ENCODE results near the gene ALPG.

ALPG gene

GRCh38 chr2:232454630-232455029, 48.0 kb downstream of the ALPG start:
- DNase-seq: peak; percentile 8
- H3K36me3 Mint-ChIP-seq: no peaks in the 10 kb centered on the region
- peaks cover 55% of the 10 kb centered on the region for H3K27me3 Mint-ChIP-seq
- no peaks in the 10 kb centered on the region for H3K9me3 Mint-ChIP-seq
- no peak overlapping the region for H3K4me3 Mint-ChIP-seq
- H3K27ac Mint-ChIP-seq: no peak overlapping the region
- CTCF ChIA-PET: no interaction called here
- no peaks in the 10 kb centered on the region for H3K4me1 Mint-ChIP-seq

GRCh38 chr2:232455426-232456255, 49.0 kb downstream of the ALPG start, which contains the start of gene ALPI:
Gene ALPI (plus strand): TSS chr2:232456153. CDS start chr2:232456200, 47 bp downstream.
- H3K27ac Mint-ChIP-seq: no peak within 1 kb of the TSS

GRCh38 chr2:232456296-232457120, 49.9 kb downstream of the ALPG start:
- CTCF ChIA-PET: no interaction called here
- peaks cover 57% of the 10 kb centered on the region for H3K27me3 Mint-ChIP-seq
- H3K4me1 Mint-ChIP-seq: no peaks in the 10 kb centered on the region
- H3K4me3 Mint-ChIP-seq: no peak overlapping the region
- H3K9me3 Mint-ChIP-seq: no peaks in the 10 kb centered on the region
- H3K36me3 Mint-ChIP-seq: no peaks in the 10 kb centered on the region
- peak; percentile 10 for DNase-seq
- H3K27ac Mint-ChIP-seq: no peak overlapping the region

More at GRCh38 chr2:232455426-232456255, 49.0 kb downstream of the ALPG start, which contains the start of gene ALPI:
- Mint-ChIP-seq H3K27me3 (peaks cover 53% of the 10 kb centered on the region), H3K4me1 (no peaks in the 10 kb centered on the region), H3K9me3 (no peaks in the 10 kb centered on the region), H3K4me3 (no peak within 1 kb of the TSS), H3K36me3 (no peaks in the 10 kb centered on the region)
- peak; percentile 10 for DNase-seq
- CTCF ChIA-PET: no interaction called here

GRCh38 chr2:232457121-232458011, 50.7 kb downstream of the ALPG start:
- Mint-ChIP-seq H3K4me1 (no peaks in the 10 kb centered on the region), H3K9me3 (no peaks in the 10 kb centered on the region), H3K4me3 (no peak overlapping the region), H3K27ac (no peak overlapping the region), H3K36me3 (no peaks in the 10 kb centered on the region), H3K27me3 (peaks cover 55% of the 10 kb centered on the region)
- DNase-seq: peak; percentile 16
- CTCF ChIA-PET: no interaction called here

- Mint-ChIP-seq H3K4me1 (no peaks in the 10 kb centered on the region), H3K27ac (no peak overlapping the region)
- CTCF ChIA-PET: no interaction called here
These were observed 51.5 kb downstream of the ALPG start for GRCh38 chr2:232458051-232458660.

GRCh38 chr2:232458661-232459418, 52.2 kb downstream of the ALPG start:
- Mint-ChIP-seq H3K4me1 (no peaks in the 10 kb centered on the region), H3K4me3 (no peak overlapping the region), H3K9me3 (no peaks in the 10 kb centered on the region), H3K27me3 (peaks cover 59% of the 10 kb centered on the region), H3K36me3 (no peaks in the 10 kb centered on the region), H3K27ac (no peak overlapping the region)
- CTCF ChIA-PET: no interaction called here
- peak; percentile 13 for DNase-seq

More at GRCh38 chr2:232458051-232458660, 51.5 kb downstream of the ALPG start:
- DNase-seq: peak; percentile 14
- no peak overlapping the region for H3K4me3 Mint-ChIP-seq
- peaks cover 55% of the 10 kb centered on the region for H3K27me3 Mint-ChIP-seq
- no peaks in the 10 kb centered on the region for H3K36me3 Mint-ChIP-seq
- H3K9me3 Mint-ChIP-seq: no peaks in the 10 kb centered on the region

GRCh38 chr2:232459419-232460035, 52.9 kb downstream of the ALPG start:
- H3K4me1 Mint-ChIP-seq: no peaks in the 10 kb centered on the region
- H3K36me3 Mint-ChIP-seq: no peaks in the 10 kb centered on the region
- H3K9me3 Mint-ChIP-seq: no peaks in the 10 kb centered on the region
- CTCF ChIA-PET: no interaction called here
- H3K4me3 Mint-ChIP-seq: no peak overlapping the region
- H3K27ac Mint-ChIP-seq: no peak overlapping the region
- peaks cover 61% of the 10 kb centered on the region for H3K27me3 Mint-ChIP-seq
- DNase-seq: peak; percentile 6

- Mint-ChIP-seq H3K4me3 (no peak overlapping the region), H3K36me3 (no peaks in the 10 kb centered on the region), H3K27ac (no peak overlapping the region), H3K27me3 (peaks cover 57% of the 10 kb centered on the region), H3K4me1 (no peaks in the 10 kb centered on the region), H3K9me3 (no peaks in the 10 kb centered on the region)
- CTCF ChIA-PET: interaction anchor here (1.4 kb wide), 1 partner anchor 13 kb away, joined by 3 read pairs; no protein-coding TSS in a partner anchor
- DNase-seq: peak; percentile 5
These were observed 53.5 kb downstream of the ALPG start for GRCh38 chr2:232460171-232460570.

All from activated naive CD4-positive, alpha-beta T cell treated with anti-CD3 and anti-CD28 coated beads, Interleukin-2, amount 10 ng/mL, durations not matched to agents 7 days and 5 days (primary cell).